K562 (cell line): ENCODE measurements around the gene UBE2D2. TPM values are rescaled to one million over a fixed set of nuclear protein-coding genes. Genes with fewer than 3 reads are reported as not detected.

Experiments used
- HDGF ChIP-seq: fragments of 450-650 bp; IDR thresholded peaks from 2 replicates; pipeline ENCODE4 v1.6.1; 2016
- MCM5 ChIP-seq: fragments of 450-650 bp; IDR thresholded peaks from 2 replicates; pipeline ENCODE4 v1.6.1; 2016; ENCODE audit warnings: low read depth
- PBX2 ChIP-seq, 2 experiments: IDR thresholded peaks in 1 of 2; conservative IDR thresholded peaks in 1 of 2; 2 replicates each; pipeline ENCODE4 v1.6.1; 2016; ENCODE audit warnings: low read depth in 2 of 2, mild to moderate bottlenecking in 1 of 2, missing compliant biosample characterization in 1 of 2, missing genetic modification characterization in 1 of 2, moderate library complexity in 1 of 2
- RFX5 ChIP-seq: IDR thresholded peaks from 2 replicates; pipeline ENCODE4 v1.6.1; 2011; ENCODE audit warnings: low read depth, mild to moderate bottlenecking, improper control_type of control experiment, low read length
- SAP30 ChIP-seq: fragments of 200-600 bp; sonication (generic); IDR thresholded peaks from 2 replicates; pipeline ENCODE4 v1.6.1; 2012; ENCODE audit warnings: borderline replicate concordance, low read depth, mild to moderate bottlenecking, moderate library complexity, low read length, control low read depth, inconsistent platforms; ENCODE audit not compliant: insufficient read depth, poor library complexity, severe bottlenecking
- STAT6 ChIP-seq: sonication (generic); formaldehyde crosslinking; IDR thresholded peaks from 2 replicates; pipeline ENCODE4 v1.8.1; 2023; ENCODE audit warnings: mild to moderate bottlenecking, missing genetic modification reagents
- ZFP36 ChIP-seq: fragments of 150-350 bp; IDR thresholded peaks from 2 replicates; pipeline ENCODE4 v1.6.1; 2018; ENCODE audit warnings: low read length, low read depth; ENCODE audit not compliant: partially characterized antibody
- ZNF24 ChIP-seq: fragments of 450-650 bp; IDR thresholded peaks from 2 replicates; pipeline ENCODE4 v1.6.1; 2016
- ZNF318 ChIP-seq, 2 experiments: fragments of 450-650 bp; IDR thresholded peaks; 2 replicates each; pipeline ENCODE4 v1.6.1; 2016; ENCODE audit warnings: mild to moderate bottlenecking in 2 of 2, borderline replicate concordance in 1 of 2, low read depth in 1 of 2, moderate library complexity in 1 of 2
- polyA plus RNA-seq, 8 experiments: library from polyadenylated mRNA; depleted of rRNA in 4 of 8; stranded (reverse) in 5 of 8; unstranded in 3 of 8; fragments of >200 nt; fragmentation: Nextera tagmentation in 2 of 8; fragmentation: Illumina TruSeq in 1 of 8; extraction: Ambion mirVana in 2 of 8; extraction: Trizol in 1 of 8; gene quantifications; 2 replicates each; pipeline versions ENCODE4 v1.2.1 to v1.2.3, GENCODE V29; 2011 to 2014; ENCODE audit warnings: inconsistent platforms in 1 of 8, missing spikeins in 1 of 8
- total RNA-seq, 7 experiments: library from RNA; depleted of rRNA in 6 of 7; stranded (reverse); fragments of >200 nt in 6 of 7; fragmentation: Illumina TruSeq in 2 of 7; extraction: Trizol in 2 of 7; gene quantifications; 2 replicates each; pipeline versions ENCODE4 v1.2.1 to v1.2.3, GENCODE V29; 2011 to 2021; ENCODE audit warnings: low replicate concordance in 1 of 7

The UBE2D2 gene
- total and polyA plus RNA-seq, 9 of the 15 experiments (the other 6 are each of a cell fraction or from before 2014, with no cell fraction given): 53.6 to 198 (median 122) TPM

GRCh38 chr5:139636975-139637408 lies 75.9 kb downstream of the UBE2D2 start (continued):
- TF ChIP-seq PBX2 (CRISPR knock-in tag; IDR thresholded peaks at IDR 0.05; ENCODE audit: low read depth) (no peak), PBX2 (tag; conservative IDR thresholded peaks at IDR 0.05; ENCODE audit: low read depth) (no peak), ZNF318 (IDR thresholded peaks at IDR 0.05; ENCODE audit: borderline replicate concordance in 1 of 2, low read depth in 1 of 2) (0 out of 4 replicates have a peak, but pooled peaks of 1 of the 2 experiments have one; percentile 21), STAT6 (CRISPR knock-in tag) (no peak), RFX5 (no peak), ZNF24 (no peak), MCM5 (no peak), ZFP36 (peak; percentile 2), SAP30 (no peak), HDGF (peak; percentile 81; the same call in 1 of the 2 replicates)
